IMR-90 (cell line): Measurements from ENCODE around the gene RAB3GAP2. TPM values are rescaled to one million over a fixed set of nuclear protein-coding genes. Genes with fewer than 3 reads are reported as not detected.

Source experiments
- ATAC-seq: fragments of 200-7000 bp; cut with Tn5 transposase; 2 replicates; pipeline ENCODE4 v1.9.1; 2020; ENCODE audit warnings: low read depth, mild to moderate bottlenecking, moderate library complexity
- BruUV-seq: library from RNA; stranded (reverse); fragments of 400-500 nt; replicated peaks from 2 replicates; lab custom pipeline; 2021; lab: Mats Ljungman, UMichigan
- CTCF ChIA-PET: fragments of 300-600 bp; formaldehyde crosslinking; extraction: SDS; loops from one replicate; lab custom pipeline; 2021; ENCODE audit warnings: antibody characterized with exemption; lab: Yijun Ruan, JAX
- POLR2A ChIA-PET: fragments of 300-600 bp; sonication (Branson Sonifier 250); formaldehyde crosslinking; loops from one replicate; lab custom pipeline; 2022; ENCODE audit warnings: antibody characterized with exemption; ENCODE audit not compliant: unreplicated experiment; lab: Charles Lee
- DNase-seq: peaks from one replicate; pipeline ENCODE4 v3.0.0; 2013
- H2AFZ ChIP-seq: replicated peaks from 2 replicates; pipeline ENCODE3; 2013; ENCODE audit warnings: low read length, mild to moderate bottlenecking; ENCODE audit not compliant: poor library complexity
- H2AK5ac ChIP-seq: 2 replicates; pipeline ENCODE4 v1.6.1; 2013; ENCODE audit warnings: low read depth, low read length, inconsistent platforms
- H2AK9ac ChIP-seq: replicated peaks from 2 replicates; pipeline ENCODE3; 2013; ENCODE audit warnings: mild to moderate bottlenecking, low read depth, low read length, moderate library complexity; ENCODE audit not compliant: poor library complexity
- H2BK120ac ChIP-seq: 2 replicates; pipeline ENCODE4 v1.6.1; 2013; ENCODE audit warnings: low read depth, low read length, inconsistent platforms
- H2BK15ac ChIP-seq: 3 replicates; pipeline ENCODE4 v1.6.1; 2013; ENCODE audit warnings: low read depth, low read length, inconsistent platforms
- H2BK20ac ChIP-seq: 2 replicates; pipeline ENCODE4 v1.6.1; 2013; ENCODE audit warnings: low read depth, mild to moderate bottlenecking, inconsistent platforms, low read length, moderate library complexity
- H2BK5ac ChIP-seq: 2 replicates; pipeline ENCODE4 v1.6.1; 2013; ENCODE audit warnings: mild to moderate bottlenecking, low read depth, low read length, inconsistent platforms; ENCODE audit not compliant: poor library complexity, severe bottlenecking
- H3K14ac ChIP-seq: replicated peaks from 2 replicates; pipeline ENCODE4 v1.6.1; 2013; ENCODE audit warnings: low read depth, low read length, inconsistent platforms
- H3K18ac ChIP-seq: 2 replicates; pipeline ENCODE4 v1.6.1; 2013; ENCODE audit warnings: low read depth, low read length, control low read depth
- H3K23ac ChIP-seq: 2 replicates; pipeline ENCODE4 v1.6.1; 2013; ENCODE audit warnings: low read depth, low read length, inconsistent platforms
- H3K27ac ChIP-seq: 2 replicates; pipeline ENCODE4 v1.5.1; 2013; ENCODE audit warnings: mild to moderate bottlenecking, control low read depth, low read length; ENCODE audit not compliant: insufficient read depth
- H3K27me3 ChIP-seq: 2 replicates; pipeline ENCODE4 v1.6.1; 2013; ENCODE audit warnings: low read length; ENCODE audit not compliant: control insufficient read depth, insufficient read depth
- H3K36me3 ChIP-seq: 2 replicates; pipeline ENCODE4 v1.6.1; 2013; ENCODE audit warnings: low read length, mixed read lengths; ENCODE audit not compliant: control insufficient read depth, insufficient read depth
- H3K4ac ChIP-seq: 2 replicates; pipeline ENCODE4 v1.6.1; 2013; ENCODE audit warnings: low read depth, low read length, inconsistent platforms
- H3K4me1 ChIP-seq: 2 replicates; pipeline ENCODE4 v1.6.1; 2013; ENCODE audit warnings: low read length, mixed read lengths; ENCODE audit not compliant: control insufficient read depth, insufficient read depth
- H3K4me2 ChIP-seq: 2 replicates; pipeline ENCODE4 v1.6.1; 2013; ENCODE audit warnings: low read depth, mild to moderate bottlenecking, control low read depth, low read length, moderate library complexity
- H3K4me3 ChIP-seq: 2 replicates; pipeline ENCODE4 v1.5.1; 2013; ENCODE audit warnings: low read depth, mild to moderate bottlenecking, control low read depth, low read length, moderate library complexity; ENCODE audit not compliant: insufficient read depth
- H3K56ac ChIP-seq: 2 replicates; pipeline ENCODE4 v1.6.1; 2013; ENCODE audit warnings: low read length, inconsistent platforms; ENCODE audit not compliant: insufficient read depth; ENCODE audit errors: extremely low read depth
- H3K79me1 ChIP-seq, 2 experiments: 2 replicates each; pipeline ENCODE4 v1.6.1; 2013; ENCODE audit warnings: low read length in 2 of 2, inconsistent platforms in 1 of 2, low read depth in 1 of 2
- H3K9ac ChIP-seq: 2 replicates; pipeline ENCODE4 v1.6.1; 2013; ENCODE audit warnings: low read depth, low read length, control low read depth
- H3K9me1 ChIP-seq: 2 replicates; pipeline ENCODE4 v1.6.1; 2013; ENCODE audit warnings: low read length, inconsistent platforms; ENCODE audit not compliant: insufficient read depth
- H3K9me3 ChIP-seq: 2 replicates; pipeline ENCODE4 v1.6.1; 2013; ENCODE audit warnings: low read length; ENCODE audit not compliant: control insufficient read depth, insufficient read depth
- H4K20me1 ChIP-seq: 2 replicates; pipeline ENCODE4 v1.6.1; 2013; ENCODE audit warnings: low read length, inconsistent platforms; ENCODE audit not compliant: insufficient read depth
- H4K5ac ChIP-seq: 2 replicates; pipeline ENCODE4 v1.6.1; 2013; ENCODE audit warnings: mild to moderate bottlenecking, low read depth, low read length, control low read depth
- H4K8ac ChIP-seq, 2 experiments: 2 replicates each; pipeline ENCODE4 v1.6.1; 2013; ENCODE audit warnings: low read depth in 2 of 2, low read length in 2 of 2, control low read depth in 1 of 2, inconsistent platforms in 1 of 2
- H4K91ac ChIP-seq: 2 replicates; pipeline ENCODE4 v1.6.1; 2013; ENCODE audit warnings: low read depth, low read length, inconsistent platforms; ENCODE audit not compliant: insufficient read depth
- CEBPB ChIP-seq: IDR thresholded peaks from 2 replicates; pipeline ENCODE4 v1.6.1; 2012; ENCODE audit warnings: low read depth, low read length, improper control_type of control experiment
- FOS ChIP-seq: fragments of 150-350 bp; IDR thresholded peaks from 2 replicates; pipeline ENCODE4 v1.6.1; 2016; ENCODE audit warnings: low read depth, low read length
- MAFK ChIP-seq: IDR thresholded peaks from 2 replicates; pipeline ENCODE4 v1.6.1; 2012; ENCODE audit warnings: low read depth, low read length, improper control_type of control experiment
- MXI1 ChIP-seq: IDR thresholded peaks from 2 replicates; pipeline ENCODE4 v1.6.1; 2012; ENCODE audit warnings: low read depth, mild to moderate bottlenecking, low read length, moderate library complexity, borderline replicate concordance
- POLR2A ChIP-seq: IDR thresholded peaks from 2 replicates; pipeline ENCODE4 v1.6.1; 2012; ENCODE audit warnings: mild to moderate bottlenecking, low read depth, low read length
- RFX5 ChIP-seq: IDR thresholded peaks from 2 replicates; pipeline ENCODE4 v1.8.0; 2012; ENCODE audit warnings: low read depth, mild to moderate bottlenecking, low read length, moderate library complexity
- SMC3 ChIP-seq: fragments of 150-350 bp; IDR thresholded peaks from 2 replicates; pipeline ENCODE4 v1.6.1; 2016; ENCODE audit warnings: low read depth, mild to moderate bottlenecking, antibody characterized with exemption, low read length, moderate library complexity
- WGBS, 2 experiments: methylation state at CpG; one replicate each; pipeline versions ENCODE4 v1.1.5 to v1.1.7; 2013; ENCODE audit warnings: missing lambda C conversion rate in 2 of 2; ENCODE audit not compliant: insufficient read length in 1 of 2; ENCODE audit errors: extremely low coverage in 2 of 2; 5-methylcytosine and 5-hydroxymethylcytosine counted together
- dilution Hi-C: fragments of 300-500 bp; cut with HindIII; formaldehyde crosslinking; loops from one replicate; pipeline ENCODE4 v1.14.3; 2018; ENCODE audit warnings: low sequenced_read_pairs; ENCODE audit not compliant: unreplicated experiment
- in situ Hi-C: fragments of 300-500 bp; cut with MboI; formaldehyde crosslinking; loops from 3 replicates; pipeline ENCODE4 v1.14.3; 2019; ENCODE audit warnings: low sequenced_read_pairs, inconsistent platforms, mixed read lengths
- intact Hi-C: fragments of 100-400 bp; cut with micrococcal nuclease; formaldehyde crosslinking; loops from 2 replicates; pipeline ENCODE4 v1.10.0; 2022
- polyA plus RNA-seq, 3 experiments: library from polyadenylated mRNA; depleted of rRNA; stranded (reverse); fragments of >200 nt; gene quantifications; 2 replicates each; pipeline ENCODE4 v1.2.3, GENCODE V29; 2012; ENCODE audit warnings: low replicate concordance in 1 of 3
- total RNA-seq: library from RNA; depleted of rRNA; stranded (reverse); fragments of >200 nt; gene quantifications from 2 replicates; pipeline ENCODE4 v1.2.3, GENCODE V29; 2012
- TF ChIP-seq, protein P1 (sequence below): fragments of 150-350 bp; IDR thresholded peaks from 2 replicates; pipeline ENCODE4 v1.6.1; 2016; ENCODE audit warnings: low read depth, mild to moderate bottlenecking, low read length, moderate library complexity, borderline replicate concordance
- TF ChIP-seq, protein P2 (sequence below): fragments of 150-350 bp; IDR thresholded peaks from 2 replicates; pipeline ENCODE4 v1.6.1; 2017; ENCODE audit warnings: mild to moderate bottlenecking, antibody characterized with exemption, low read length, low read depth

Gene RAB3GAP2
- total and polyA plus RNA-seq, 2 of the 4 experiments (the other 2 are of a cell fraction) = 12.3 to 37.8 TPM

DNA sequence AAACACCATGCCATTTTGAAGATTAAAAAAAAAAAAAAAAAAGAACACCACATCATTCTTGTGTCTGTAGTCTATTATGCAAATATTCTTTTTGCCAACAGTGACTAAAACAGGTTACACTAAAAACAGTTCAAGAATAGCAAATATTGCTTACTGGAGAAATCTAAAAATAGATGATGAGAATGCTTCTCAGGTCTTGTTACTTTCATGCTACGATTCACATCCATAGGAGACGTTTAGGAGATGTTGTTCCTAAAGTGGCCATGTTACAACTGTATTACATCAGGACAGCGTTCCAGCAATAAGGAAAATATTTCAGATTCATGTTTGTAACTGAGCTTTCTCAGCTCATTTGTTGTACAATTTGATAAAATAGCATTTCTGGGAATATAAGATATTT lies 32.3 kb downstream of the RAB3GAP2 start:
- H3K14ac ChIP-seq = no peak overlapping the region
- CTCF ChIA-PET = no interaction called here
- POLR2A ChIA-PET = no interaction called here
- H2BK5ac ChIP-seq = no peak overlapping the region
- H3K27me3 ChIP-seq = no peaks in the 10 kb centered on the region
- ATAC-seq (no peak), DNase-seq (no peak)
- no peak overlapping the region for H3K4me2 ChIP-seq
- H4K8ac ChIP-seq = no peak overlapping the region
- in situ Hi-C loops = no loop called here
- no peak overlapping the region for H3K27ac ChIP-seq
- H2BK120ac ChIP-seq = no peak overlapping the region
- intact Hi-C loops = no loop called here
- no peak overlapping the region for H2AK5ac ChIP-seq
- H2BK15ac ChIP-seq = no peak overlapping the region
- H3K79me1 ChIP-seq = peaks cover 7 to 24% of the 10 kb centered on the region in 2 experiments
- TF ChIP-seq CEBPB (no peak), MAFK (no peak), MXI1 (no peak), RFX5 (no peak), FOS (no peak), SMC3 (no peak), POLR2A (no peak)
- TF ChIP-seq, protein P1, sequence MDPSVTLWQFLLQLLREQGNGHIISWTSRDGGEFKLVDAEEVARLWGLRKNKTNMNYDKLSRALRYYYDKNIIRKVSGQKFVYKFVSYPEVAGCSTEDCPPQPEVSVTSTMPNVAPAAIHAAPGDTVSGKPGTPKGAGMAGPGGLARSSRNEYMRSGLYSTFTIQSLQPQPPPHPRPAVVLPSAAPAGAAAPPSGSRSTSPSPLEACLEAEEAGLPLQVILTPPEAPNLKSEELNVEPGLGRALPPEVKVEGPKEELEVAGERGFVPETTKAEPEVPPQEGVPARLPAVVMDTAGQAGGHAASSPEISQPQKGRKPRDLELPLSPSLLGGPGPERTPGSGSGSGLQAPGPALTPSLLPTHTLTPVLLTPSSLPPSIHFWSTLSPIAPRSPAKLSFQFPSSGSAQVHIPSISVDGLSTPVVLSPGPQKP = no peak
- TF ChIP-seq, protein P2, sequence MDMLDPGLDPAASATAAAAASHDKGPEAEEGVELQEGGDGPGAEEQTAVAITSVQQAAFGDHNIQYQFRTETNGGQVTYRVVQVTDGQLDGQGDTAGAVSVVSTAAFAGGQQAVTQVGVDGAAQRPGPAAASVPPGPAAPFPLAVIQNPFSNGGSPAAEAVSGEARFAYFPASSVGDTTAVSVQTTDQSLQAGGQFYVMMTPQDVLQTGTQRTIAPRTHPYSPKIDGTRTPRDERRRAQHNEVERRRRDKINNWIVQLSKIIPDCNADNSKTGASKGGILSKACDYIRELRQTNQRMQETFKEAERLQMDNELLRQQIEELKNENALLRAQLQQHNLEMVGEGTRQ = no peak
- no TSS peak for BruUV-seq
- WGBS, 2 experiments = no CpG with 5 or more reads among the region's 3 CpGs
- no peaks in the 10 kb centered on the region for H3K4me1 ChIP-seq
- H2AFZ ChIP-seq = no peak overlapping the region
- H2BK20ac ChIP-seq = no peak overlapping the region
- no peak overlapping the region for H3K18ac ChIP-seq
- H3K9ac ChIP-seq = no peak overlapping the region
- no peak overlapping the region for H4K5ac ChIP-seq
- no peaks in the 10 kb centered on the region for H3K36me3 ChIP-seq
- no peaks in the 10 kb centered on the region for H3K9me1 ChIP-seq
- H4K20me1 ChIP-seq = peaks cover 29% of the 10 kb centered on the region; the same call in 1 of the 2 replicates
- H3K4me3 ChIP-seq = no peak overlapping the region
- no peak overlapping the region for H3K4ac ChIP-seq
- H3K23ac ChIP-seq = no peak overlapping the region
- H4K91ac ChIP-seq = no peak overlapping the region
- no peaks in the 10 kb centered on the region for H3K9me3 ChIP-seq
- dilution Hi-C loops = no loop called here
- no peak overlapping the region for H3K56ac ChIP-seq
- H2AK9ac ChIP-seq = no peak overlapping the region
